ENCODE data around the gene TSNAXIP1.
A peak's percentile ranks its signal among the peaks of the same experiment; 100 is the strongest.

The TSNAXIP1 gene

GRCh38 chr16:67841198-67841815 lies 34.6 kb downstream of the TSNAXIP1 start:
- DNase-seq: peak; percentile 17

GRCh38 chr16:67841816-67842508 lies 35.3 kb downstream of the TSNAXIP1 start, which contains the start of gene THAP11:
TSS of gene THAP11 (plus strand) at chr16:67842320. CDS start at chr16:67842555, 235 bp downstream.
- DNase-seq: peak; percentile 94

- peak; percentile 58 for DNase-seq
Observed at GRCh38 chr16:67842509-67843342, 36.0 kb downstream of the TSNAXIP1 start.

- DNase-seq: peak; percentile 46
Observed at GRCh38 chr16:67843343-67843765, 36.7 kb downstream of the TSNAXIP1 start.

GRCh38 chr16:67844497-67844896 lies 37.8 kb downstream of the TSNAXIP1 start:
- peak; percentile 40 for DNase-seq

GRCh38 chr16:67845291-67846062 lies 38.8 kb downstream of the TSNAXIP1 start:
- DNase-seq: no peak

GRCh38 chr16:67846063-67846319 lies 39.3 kb downstream of the TSNAXIP1 start:
- DNase-seq: no peak

- DNase-seq: peak; percentile 96
Observed at GRCh38 chr16:67846320-67847063, 39.8 kb downstream of the TSNAXIP1 start, which contains the start of gene NUTF2. TSS of gene NUTF2 (plus strand) at chr16:67846933. CDS start at chr16:67865131, 18,198 bp downstream.

GRCh38 chr16:67847064-67847861 lies 40.6 kb downstream of the TSNAXIP1 start, which contains the start of gene CENPT:
TSS of gene CENPT (minus strand) at chr16:67847693. CDS start at chr16:67833859, 13,834 bp downstream.
- DNase-seq: peak; percentile 80

GRCh38 chr16:67848118-67848517 lies 41.4 kb downstream of the TSNAXIP1 start:
- no peak for DNase-seq

GRCh38 chr16:67853670-67854069 lies 47.0 kb downstream of the TSNAXIP1 start:
- DNase-seq: no peak

- DNase-seq: no peak
Observed at GRCh38 chr16:67855789-67856188, 49.1 kb downstream of the TSNAXIP1 start.

GRCh38 chr16:67856927-67857546 lies 50.3 kb downstream of the TSNAXIP1 start:
- DNase-seq: no peak

- peak; percentile 92 for DNase-seq
Observed at GRCh38 chr16:67857547-67858233, 51.0 kb downstream of the TSNAXIP1 start.

GRCh38 chr16:67858500-67858899 lies 51.8 kb downstream of the TSNAXIP1 start:
- no peak for DNase-seq

- peak; percentile 55 for DNase-seq
Observed at GRCh38 chr16:67860589-67861398, 54.1 kb downstream of the TSNAXIP1 start.

GRCh38 chr16:67861877-67862276 lies 55.2 kb downstream of the TSNAXIP1 start:
- no peak for DNase-seq

GRCh38 chr16:67862623-67863583 lies 56.2 kb downstream of the TSNAXIP1 start:
- DNase-seq: no peak
